HG02623 (cell line): Measurements from ENCODE around the gene SLC44A5.
A peak's percentile ranks its signal among the peaks of the same experiment; 100 is the strongest.
"Not testable (repeated sequence)": the region's sequence is repeated elsewhere in the genome, so short reads cannot be mapped to it uniquely, and the experiment has no call there.

Experiments used
- ATAC-seq: cut with Tn5 transposase; IDR thresholded peaks from one replicate; pipeline ENCODE4 v1.9.1; 2021; ENCODE audit warnings: moderate library complexity; ENCODE audit not compliant: unreplicated experiment

SLC44A5 gene

DNA sequence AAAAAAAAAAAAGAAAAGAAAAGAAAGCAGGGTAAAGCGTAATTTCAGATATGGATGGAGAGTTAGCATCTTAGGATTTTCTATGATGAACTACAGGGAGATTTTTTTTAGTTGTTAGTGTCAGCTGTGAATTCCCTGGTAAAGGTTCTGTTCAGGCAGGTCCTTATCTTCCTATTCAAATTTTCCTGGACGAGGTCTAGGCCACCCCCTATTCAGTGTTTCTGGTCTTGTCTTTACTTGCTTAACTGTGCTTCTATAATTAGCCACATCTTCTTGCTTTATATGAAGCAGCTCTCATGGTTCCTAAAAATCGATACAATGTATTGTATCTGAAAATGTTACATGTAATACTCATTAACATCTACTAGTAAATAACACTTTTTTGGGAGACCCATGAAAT, 318.9 kb downstream of the SLC44A5 start:
- no peak for ATAC-seq

DNA sequence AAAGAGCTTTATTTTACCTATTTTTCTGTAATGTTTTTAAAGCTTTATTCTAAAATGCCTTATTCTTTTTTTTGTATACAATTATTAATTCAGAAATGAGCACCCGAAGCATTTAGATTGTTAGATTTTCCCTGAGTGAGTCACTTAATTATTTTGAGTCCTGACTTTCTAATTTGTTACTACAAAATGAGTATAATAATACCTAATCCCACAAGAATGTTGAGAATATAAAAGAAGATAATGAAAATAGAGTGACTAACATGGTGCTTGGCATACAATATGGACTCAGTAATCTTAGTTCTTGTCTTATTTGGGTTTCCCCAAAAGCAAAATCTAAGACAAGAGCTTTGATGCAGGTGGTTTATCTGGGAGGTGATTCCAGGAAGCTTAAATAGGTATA, 334.5 kb downstream of the SLC44A5 start:
- no peak for ATAC-seq

DNA sequence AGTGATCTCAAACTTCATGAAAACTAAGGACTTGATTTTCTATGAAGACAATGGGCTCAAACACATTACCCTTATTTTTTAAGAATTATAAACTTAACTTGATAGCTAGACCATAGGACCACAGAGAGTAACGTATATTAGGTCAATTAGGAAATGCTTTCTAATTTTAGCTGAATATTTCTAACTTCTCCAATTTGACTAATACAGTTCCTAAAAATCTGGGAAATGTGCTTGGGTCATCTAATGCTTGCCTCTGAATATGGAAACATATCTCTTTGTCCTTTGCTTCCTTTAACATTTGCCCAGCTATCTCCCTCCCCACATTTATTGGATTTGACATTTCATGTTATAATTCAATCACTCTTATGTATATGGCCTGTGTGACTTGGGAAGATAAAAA, 335.3 kb downstream of the SLC44A5 start:
- ATAC-seq = no peak

DNA sequence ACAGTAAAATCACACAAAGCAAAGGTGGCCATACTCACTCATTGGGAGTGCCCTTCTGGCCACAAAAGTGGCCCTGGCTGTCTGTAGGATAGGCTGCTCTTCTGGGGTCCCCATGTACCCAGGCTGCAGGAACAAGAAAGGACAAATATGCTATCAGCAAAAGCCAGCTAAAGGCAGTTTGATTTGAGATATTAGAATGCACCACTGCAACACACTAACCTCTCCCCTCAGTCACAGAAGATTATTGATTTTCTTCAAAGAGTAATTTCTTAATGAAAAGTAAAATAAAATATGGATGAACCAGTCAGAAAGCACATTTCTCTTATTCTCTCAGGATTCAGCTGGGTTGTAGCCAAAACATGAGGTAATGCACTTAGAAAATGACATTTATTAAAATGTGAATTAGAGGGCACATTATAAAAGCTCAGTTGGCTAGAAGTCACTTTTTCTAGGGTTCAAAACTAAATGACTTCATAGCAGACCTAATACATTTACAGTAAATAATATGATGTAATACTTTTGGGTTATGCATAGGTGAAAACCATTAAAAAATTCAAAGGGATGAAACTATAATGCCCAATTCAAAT, 335.9 kb downstream of the SLC44A5 start:
- no peak for ATAC-seq

DNA sequence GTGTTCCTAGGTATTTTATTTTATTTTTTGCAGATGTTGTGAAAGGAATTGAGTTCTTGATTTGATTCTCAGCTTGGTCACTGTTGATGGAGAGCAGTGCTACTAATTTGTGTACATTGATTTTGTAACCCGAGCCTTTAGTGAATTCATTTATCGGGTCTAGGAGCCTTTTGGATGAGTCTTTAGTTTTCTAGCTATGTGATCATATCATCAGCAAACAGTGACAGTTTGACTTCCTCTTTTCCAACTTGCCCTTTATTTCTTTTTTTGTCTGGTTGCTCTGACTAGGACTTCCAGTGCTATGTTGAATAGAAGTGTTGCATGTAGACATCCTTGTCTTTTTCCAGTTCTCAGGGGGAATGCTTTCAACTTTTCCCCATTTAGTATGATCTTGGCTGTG, 337.8 kb downstream of the SLC44A5 start:
- ATAC-seq = no peak

DNA sequence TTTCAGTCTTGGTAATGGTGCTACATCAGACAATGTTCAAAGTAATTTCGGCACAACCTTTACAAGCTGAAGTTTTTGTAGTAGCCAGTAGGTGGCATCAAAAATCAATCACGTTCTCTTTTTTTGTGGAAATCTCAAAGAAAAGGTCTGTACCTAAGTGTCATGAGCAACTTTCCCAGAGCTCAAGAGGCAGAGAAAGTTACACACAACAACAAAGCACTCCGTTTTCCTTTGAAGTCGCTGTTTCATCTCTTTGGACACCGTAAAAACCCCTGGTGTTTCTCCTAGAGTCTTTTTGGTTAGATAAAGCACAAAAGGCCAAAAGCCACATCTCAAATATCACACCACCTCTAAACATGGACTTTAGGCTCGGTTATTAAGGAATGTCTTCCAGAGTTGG, 345.1 kb downstream of the SLC44A5 start:
- peak; percentile 92 for ATAC-seq

DNA sequence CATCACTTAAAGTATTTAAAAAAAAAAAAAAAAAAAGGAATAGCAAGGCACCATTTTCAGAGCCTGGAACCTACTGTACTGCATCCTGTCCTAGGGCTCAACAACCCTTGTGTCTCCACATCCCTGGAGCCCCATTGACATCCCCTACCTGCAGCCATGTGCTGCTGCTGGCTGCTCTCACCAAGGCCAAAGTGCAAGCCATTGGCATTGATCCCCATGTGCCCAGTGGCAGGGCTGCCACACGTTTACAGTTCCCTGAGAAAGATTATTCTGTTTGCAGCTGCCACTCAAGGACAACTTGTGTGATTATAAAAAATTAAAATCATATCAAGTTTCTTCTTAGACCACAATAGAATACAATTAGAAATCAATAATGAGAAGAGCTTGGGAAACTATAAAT, 346.8 kb downstream of the SLC44A5 start:
- no peak for ATAC-seq

DNA sequence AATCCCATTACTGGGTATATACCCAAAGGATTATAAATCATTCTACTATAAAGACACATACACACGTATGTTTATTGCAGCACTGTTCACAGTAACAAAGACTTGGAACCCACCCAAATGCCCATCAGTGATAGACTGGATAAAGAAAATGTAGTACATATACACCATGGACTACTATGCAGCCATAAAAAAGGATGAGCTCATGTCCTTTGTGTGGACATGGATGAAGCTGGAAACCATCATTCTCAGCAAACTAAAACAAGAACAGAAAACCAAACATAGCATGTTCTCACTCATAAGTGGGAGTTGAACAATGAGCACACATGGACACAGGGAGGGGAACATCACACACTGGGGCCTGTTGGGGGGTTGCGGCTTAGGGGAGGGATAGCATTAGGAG, 347.3 kb downstream of the SLC44A5 start:
- ATAC-seq = not testable (repeated sequence)

DNA sequence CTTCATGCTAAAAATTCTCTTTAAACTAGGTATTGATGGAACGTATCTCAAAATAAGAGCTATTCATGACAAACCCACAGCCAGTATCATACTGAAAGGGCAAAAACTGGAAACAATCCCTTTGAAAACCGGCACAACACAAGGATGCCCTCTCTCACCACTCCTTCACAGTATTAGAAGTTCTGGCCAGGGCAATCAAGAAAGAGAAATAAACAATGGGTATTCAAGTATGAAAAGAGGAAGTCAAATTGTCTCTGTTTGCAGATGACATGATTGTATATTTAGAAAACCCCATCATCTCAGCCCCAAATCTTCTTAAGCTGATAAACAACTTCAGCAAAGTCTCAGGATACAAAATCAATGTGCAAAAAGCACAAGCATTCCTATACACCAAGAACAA, 349.0 kb downstream of the SLC44A5 start:
- ATAC-seq = not testable (repeated sequence)

DNA sequence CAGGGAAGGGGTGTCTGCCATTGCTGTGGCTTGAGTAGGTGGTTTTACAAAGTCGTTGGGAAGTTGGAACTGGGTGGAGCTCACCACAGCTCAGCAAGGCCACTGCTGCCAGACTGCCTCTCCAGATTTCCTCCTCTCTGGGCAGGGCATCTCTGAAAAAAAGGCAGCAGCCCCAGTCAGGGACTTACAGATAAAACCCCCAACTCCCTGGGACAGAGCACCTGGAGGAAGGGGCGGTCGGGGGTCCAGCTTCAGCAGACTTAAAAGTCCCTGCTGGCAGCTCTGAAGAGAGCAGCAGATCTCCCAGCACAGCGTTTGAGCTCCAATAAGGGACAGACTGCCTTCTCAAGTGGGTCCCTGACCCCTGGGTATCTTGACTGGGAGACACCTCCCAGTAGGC, 352.6 kb downstream of the SLC44A5 start:
- ATAC-seq = no peak

DNA sequence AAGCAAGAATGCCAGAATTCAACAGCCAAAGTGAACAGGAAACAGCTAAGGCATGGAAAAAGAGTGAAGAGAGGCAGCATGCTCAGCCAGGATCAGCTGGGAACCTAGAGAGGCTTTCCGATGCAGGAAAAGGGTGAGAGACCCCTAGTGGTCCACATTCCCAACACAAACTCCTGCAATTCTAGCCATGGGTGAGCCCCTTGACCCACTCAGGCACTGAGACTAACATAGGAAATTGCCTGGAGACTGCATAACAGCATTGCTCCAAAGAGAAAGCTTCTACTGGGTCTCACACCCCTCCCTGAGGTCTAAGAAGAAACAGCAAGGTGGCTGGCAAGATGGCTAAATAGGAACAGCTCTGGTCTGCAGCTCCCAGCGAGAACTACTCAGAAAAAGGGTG, 353.5 kb downstream of the SLC44A5 start:
- ATAC-seq = no peak

DNA sequence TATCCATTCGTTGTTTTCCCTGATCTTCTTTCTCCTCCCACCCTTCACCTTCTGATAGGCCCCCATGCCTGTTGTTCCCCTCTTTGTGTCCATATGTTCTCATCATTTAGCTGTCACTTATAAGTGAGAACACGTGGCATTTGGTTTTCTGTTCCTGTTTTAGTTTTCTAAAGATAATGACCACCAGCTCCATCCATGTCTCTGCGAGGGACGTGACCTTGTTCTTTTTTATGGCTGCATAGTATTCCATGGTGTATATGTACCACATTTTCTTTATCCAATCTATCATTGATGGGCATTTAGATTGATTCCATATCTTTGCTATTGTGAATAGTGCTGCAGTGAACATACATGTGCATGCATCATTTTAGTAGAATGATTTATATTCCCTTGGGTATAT, 360.8 kb downstream of the SLC44A5 start:
- ATAC-seq = not testable (repeated sequence)

DNA sequence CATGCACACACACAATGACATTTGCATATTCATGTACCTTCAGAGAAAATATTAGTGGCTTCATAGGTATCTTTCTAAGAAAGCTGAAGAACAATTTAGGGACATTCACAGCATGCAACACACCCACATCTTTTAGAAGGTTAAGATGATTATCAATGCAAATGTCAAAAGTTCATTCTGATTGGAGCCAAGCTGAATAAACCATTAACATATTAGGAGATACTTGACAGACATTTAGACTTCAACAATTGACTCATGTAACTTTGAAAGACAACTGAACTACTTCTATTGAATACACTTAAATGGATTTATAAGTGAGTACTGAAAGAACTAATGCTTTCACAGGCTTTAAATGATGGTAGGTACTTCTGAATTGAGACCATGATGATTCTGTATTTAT, 365.7 kb downstream of the SLC44A5 start:
- ATAC-seq = no peak

DNA sequence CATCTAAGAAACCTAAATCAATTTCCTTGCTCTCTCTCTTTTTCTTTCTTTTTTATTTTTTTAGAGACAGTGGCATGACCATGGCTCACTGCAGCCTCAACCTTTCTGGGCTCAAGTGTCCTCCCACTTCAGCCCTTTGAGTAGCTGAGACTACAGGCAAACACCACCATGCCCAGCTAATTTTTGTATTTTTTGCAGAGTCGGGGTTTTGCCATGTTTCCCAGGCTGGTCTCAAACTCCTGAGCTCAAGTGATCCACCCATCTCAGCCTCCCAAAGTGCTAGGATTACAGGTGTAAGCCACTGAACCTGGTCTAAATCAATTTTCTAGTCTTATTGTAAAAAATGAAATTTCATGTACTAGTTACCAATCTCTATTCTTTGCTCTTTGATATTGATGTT, 367.8 kb downstream of the SLC44A5 start:
- ATAC-seq = no peak

DNA sequence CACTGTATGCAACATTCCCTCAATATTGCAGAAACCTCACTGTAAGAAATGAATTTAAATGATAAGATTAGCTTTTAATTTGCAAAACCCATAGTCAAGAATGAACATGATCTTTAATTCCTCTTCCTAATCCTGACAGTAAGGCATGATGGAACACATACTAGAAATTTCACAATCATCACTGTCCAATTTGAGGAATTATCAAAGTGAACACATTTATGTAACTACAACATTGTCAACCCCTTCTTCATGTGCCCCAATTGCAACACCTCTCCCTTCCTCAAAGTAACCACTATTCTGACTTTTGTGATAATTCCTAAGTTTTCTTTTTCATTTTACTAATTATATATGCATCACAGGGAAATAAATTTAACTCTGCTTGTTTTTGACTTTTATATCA, 373.6 kb downstream of the SLC44A5 start:
- ATAC-seq = no peak

DNA sequence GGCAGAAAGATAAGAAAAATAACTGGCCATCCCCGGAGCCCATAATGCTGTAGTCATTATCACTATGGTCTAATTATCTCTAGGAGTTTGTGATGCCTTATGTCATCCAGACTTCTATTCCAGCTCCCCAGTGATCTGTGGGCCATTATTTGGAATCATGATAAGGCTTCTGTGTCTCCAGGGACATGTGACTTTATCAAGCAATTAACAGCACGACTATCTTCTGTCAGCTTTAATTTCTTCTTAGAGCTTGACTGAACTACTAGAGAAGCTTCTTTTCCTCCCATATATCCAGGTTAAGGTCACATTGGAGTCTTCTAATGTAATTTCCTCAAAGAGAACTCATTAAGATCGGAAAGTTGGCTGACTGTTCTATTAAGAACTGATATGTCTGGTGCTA, 376.4 kb downstream of the SLC44A5 start:
- no peak for ATAC-seq

DNA sequence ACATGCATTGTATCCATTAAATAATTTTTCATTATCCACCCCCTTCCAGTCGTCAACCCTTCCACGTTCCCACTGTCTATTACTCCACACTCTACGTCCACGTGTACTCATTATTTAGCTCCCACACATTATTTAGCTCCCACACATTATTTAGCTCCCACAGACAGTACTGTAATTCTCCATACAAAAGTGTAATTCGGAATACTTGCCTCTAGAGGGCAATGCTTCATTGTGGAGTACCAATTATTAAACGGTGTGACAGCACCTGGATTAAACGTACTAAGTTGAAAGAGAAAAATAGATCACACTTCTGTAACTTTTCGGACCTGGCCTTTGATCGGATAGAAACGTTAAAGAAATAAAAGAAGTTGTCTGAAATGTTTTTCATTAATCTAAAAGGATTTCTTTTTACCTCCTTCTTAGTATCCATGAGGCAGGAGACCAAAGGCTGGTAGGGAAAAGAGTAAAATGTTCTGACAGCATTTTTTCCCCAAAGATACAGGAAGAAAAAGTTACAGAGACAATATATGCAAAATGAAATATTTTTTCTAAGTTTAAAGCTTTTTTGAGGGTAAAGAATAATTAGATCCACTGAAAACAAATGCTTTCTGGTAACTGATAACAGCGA, 377.5 kb downstream of the SLC44A5 start:
- ATAC-seq = peak; percentile 91

DNA sequence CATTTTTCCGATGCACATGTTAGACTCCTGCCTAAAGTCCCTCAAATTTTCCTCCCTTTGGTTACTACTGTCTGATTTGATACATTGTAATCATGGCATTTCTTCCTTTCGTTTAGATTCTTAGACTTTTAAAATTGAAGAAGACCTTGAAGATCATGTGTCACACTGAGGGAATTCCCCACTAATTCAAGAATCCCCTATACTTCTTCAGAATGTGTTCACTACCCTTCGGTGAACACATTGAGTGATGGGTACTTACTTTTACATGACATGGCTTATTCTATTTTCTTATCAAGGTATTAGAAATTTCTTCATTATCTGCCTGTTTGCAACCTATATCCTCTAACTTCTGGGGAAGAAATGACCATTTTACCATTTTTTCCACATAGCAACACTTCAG, 390.8 kb downstream of the SLC44A5 start:
- ATAC-seq = no peak

DNA sequence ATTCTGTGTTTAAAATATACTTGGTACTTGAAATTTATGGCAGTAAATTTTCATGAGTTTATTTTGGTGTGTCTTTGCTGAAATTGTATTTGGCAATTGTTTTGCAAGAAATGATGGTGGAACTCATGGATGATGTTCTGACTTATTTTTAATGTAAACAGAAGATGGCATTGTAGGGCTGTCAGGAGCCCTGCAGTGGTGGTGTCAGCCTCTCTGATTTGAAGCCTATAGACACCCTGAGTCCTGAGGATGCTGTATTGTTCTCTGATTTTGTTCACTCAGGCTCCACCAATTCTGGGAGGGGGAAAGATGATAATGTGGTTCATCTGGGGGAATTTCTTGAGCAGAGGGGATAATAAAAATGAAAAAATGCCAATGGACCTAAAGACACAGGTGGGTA, 396.9 kb downstream of the SLC44A5 start:
- ATAC-seq = no peak

DNA sequence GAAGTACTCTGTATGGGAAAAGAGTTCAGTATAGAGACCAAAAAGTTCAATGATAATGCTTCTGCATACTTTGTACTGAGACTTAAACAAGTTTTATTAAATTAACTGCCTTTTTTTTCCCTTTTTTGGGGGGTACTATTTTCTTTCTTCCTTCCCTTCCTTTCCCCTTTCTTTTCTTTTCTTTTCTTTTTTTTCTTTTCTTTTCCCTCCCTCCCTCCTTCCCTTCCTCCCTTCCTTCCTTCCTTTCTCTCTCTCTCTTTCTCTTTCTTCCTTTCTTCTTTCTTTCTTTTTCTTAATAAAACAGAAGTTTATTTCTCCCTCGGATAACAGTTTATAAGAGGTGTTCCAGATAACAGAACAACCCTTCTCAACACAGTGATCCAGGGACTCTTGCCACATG, 399.3 kb downstream of the SLC44A5 start:
- no peak for ATAC-seq

DNA sequence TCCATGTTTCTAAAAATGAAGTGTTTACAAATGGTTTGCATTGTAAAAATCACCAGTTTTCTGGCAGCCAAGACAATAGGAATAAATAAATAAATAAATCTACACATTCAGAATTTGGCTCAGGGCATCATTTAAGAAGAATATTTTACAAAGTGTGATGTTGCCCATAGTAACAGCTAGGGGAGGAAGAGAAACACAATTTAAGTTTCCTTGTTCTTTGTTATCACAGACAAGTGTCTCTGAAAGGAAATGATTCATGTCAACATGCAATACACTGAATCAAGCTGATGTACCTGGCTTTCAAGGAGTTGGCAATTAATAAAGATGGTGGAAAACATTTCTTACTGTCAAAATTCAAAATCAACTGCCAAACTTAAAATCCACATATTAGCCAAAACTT, 402.1 kb downstream of the SLC44A5 start:
- ATAC-seq = no peak

DNA sequence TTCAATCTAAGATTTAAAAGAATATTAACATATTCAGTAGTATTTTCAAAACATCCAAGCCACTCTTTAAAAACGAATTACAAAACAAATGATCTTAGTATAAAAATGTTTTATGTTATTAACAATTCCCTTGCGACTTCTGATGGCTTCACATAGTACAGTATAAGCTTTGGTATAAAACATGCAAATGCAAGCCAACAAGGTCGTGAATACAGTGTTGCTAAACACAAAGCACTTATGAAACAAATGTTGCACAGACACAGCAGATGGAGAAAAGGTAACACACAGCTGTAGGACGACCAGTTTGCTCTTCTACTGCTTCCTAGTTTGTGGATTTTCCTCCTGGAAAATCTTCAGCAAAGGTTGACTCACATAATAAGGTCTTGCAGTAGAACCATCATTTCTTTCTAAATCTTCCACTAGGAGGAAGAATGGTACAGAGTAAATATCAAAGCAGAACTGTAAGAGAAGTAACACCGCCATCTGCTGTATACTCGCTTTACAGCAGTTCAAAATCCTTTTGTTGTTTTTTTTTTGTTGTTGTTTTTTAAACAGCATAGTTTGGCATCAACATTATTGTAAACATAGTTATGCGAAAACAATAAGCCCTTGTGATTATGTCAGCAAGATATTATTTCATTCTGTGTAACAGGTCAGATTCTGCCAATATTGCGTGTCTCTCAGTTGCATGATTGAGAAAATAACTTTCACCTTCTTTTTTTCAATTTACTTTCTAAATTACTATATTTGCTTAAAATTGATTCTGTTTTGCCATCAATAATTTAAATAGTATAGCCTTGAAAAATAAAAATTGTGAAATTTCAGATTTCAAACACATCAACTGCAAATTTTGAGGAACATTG, 407.3 kb downstream of the SLC44A5 start:
- ATAC-seq = peak; percentile 87
